ENCODE results near the gene CPED1.

Gene CPED1

GRCh38 chr7:121259826-121260225 is 271.3 kb downstream of the CPED1 start:
- no peak overlapping the region for H3K4me3 ChIP-seq (ENCODE audit: low read depth, low read length)
- TF ChIP-seq, protein P1, sequence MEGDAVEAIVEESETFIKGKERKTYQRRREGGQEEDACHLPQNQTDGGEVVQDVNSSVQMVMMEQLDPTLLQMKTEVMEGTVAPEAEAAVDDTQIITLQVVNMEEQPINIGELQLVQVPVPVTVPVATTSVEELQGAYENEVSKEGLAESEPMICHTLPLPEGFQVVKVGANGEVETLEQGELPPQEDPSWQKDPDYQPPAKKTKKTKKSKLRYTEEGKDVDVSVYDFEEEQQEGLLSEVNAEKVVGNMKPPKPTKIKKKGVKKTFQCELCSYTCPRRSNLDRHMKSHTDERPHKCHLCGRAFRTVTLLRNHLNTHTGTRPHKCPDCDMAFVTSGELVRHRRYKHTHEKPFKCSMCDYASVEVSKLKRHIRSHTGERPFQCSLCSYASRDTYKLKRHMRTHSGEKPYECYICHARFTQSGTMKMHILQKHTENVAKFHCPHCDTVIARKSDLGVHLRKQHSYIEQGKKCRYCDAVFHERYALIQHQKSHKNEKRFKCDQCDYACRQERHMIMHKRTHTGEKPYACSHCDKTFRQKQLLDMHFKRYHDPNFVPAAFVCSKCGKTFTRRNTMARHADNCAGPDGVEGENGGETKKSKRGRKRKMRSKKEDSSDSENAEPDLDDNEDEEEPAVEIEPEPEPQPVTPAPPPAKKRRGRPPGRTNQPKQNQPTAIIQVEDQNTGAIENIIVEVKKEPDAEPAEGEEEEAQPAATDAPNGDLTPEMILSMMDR (IDR thresholded peaks at IDR 0.05; ENCODE audit: low read depth, low read length), result no peak

- TF ChIP-seq, protein P1 (IDR thresholded peaks at IDR 0.05; ENCODE audit: low read depth, low read length), result no peak
- no peak overlapping the region for H3K4me3 ChIP-seq (ENCODE audit: low read depth, low read length)
Measured at GRCh38 chr7:121261207-121261884, 272.8 kb downstream of the CPED1 start.

DNA sequence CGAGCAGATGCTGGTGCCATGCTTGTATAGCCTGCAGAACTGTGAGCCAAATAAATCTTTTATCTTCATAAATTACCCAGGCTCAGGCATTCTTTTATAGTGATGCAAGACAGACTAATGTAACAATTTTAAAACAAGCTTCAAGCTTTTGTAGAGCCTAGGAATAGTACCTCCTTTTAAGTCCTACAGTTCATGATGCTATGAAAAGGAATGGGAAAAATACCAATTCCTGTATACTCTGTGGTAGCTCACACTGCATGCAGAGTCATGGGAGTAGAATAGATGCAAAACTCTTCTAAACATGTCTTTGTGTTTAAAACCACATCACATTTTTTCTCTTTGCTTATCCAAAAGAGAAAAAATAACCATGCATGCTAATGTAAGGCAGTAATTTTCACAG is 273.7 kb downstream of the CPED1 start:
- TF ChIP-seq, protein P1 (IDR thresholded peaks at IDR 0.05; ENCODE audit: low read depth, low read length), result no peak
- H3K4me3 ChIP-seq (ENCODE audit: low read depth, low read length), result no peak overlapping the region

DNA sequence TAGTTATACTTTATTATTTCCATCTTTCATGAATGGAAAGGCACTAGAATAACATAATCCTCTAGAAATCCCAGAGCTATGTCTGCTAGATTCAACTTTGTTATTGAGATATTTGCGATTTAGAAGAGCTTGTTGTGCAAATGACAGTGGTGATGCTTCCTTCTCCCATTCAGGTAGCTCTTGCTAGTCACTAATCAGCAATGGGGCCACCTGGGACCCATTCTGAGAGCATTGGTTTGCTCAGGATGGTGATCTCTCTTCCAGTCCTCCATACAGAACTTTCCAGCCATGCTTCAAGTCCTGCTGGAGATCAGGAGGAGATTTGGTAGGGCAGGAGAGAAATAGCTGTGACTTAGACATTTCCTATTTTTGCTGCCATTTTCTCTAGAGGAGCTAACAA is 274.5 kb downstream of the CPED1 start:
- TF ChIP-seq, protein P1 (IDR thresholded peaks at IDR 0.05; ENCODE audit: low read depth, low read length), result no peak
- H3K4me3 ChIP-seq (ENCODE audit: low read depth, low read length), result no peak overlapping the region

- no peak overlapping the region for H3K4me3 ChIP-seq (ENCODE audit: low read depth, low read length)
- TF ChIP-seq, protein P1 (IDR thresholded peaks at IDR 0.05; ENCODE audit: low read depth, low read length), result no peak
Measured at GRCh38 chr7:121266307-121266894, 277.9 kb downstream of the CPED1 start.

GRCh38 chr7:121267612-121268011 is 279.1 kb downstream of the CPED1 start:
- TF ChIP-seq, protein P1 (IDR thresholded peaks at IDR 0.05; ENCODE audit: low read depth, low read length), result no peak
- no peak overlapping the region for H3K4me3 ChIP-seq (ENCODE audit: low read depth, low read length)

GRCh38 chr7:121269798-121270197 is 281.3 kb downstream of the CPED1 start:
- TF ChIP-seq, protein P1 (IDR thresholded peaks at IDR 0.05; ENCODE audit: low read depth, low read length), result no peak

More at GRCh38 chr7:121269798-121270197, 281.3 kb downstream of the CPED1 start:
- no peak overlapping the region for H3K4me3 ChIP-seq (ENCODE audit: low read depth, low read length)

Measured in WI38 (cell line).